ENCODE data around the gene CCL7.
A peak's percentile ranks its signal among the peaks of the same experiment; 100 is the strongest.

- TF ChIP-seq CTCF (IDR thresholded peaks at IDR 0.05) (no peak), EP300 (IDR thresholded peaks at IDR 0.05; ENCODE audit: low read depth) (no peak), POLR2A (IDR thresholded peaks at IDR 0.05) (no peak), POLR2AphosphoS5 (IDR thresholded peaks at IDR 0.05) (peak in 2 of 3 donors; percentile 65 to 70)
Observed at GRCh38 chr17:34313164-34313563, 43.1 kb downstream of the CCL7 start.

Measured in transverse colon (tissue), 4 donors.